ENCODE data around the gene DCAF5. TPM values are rescaled to one million over a fixed set of nuclear protein-coding genes. Genes with fewer than 3 reads are reported as not detected.

DCAF5 gene
- total and polyA plus RNA-seq, 12 donors = 19.9 to 48.0 (median 33.4) TPM

GRCh38 chr14:69129264-69129880, 23.5 kb downstream of the DCAF5 start:
- Histone ChIP-seq H3K9me3 (replicated peaks in 1 of 3) (no peaks in the 10 kb centered on the region), H3K4me1 (replicated peaks in 1 of 2) (peaks cover 15 to 51% of the 10 kb centered on the region in 2 donors), H3K27me3 (no peaks in the 10 kb centered on the region), H3K4me3 (no peak overlapping the region), H3K27ac (peak overlapping the region in 2 of 5 donors; percentile 59 to 67), H3K36me3 (replicated peaks in 1 of 2) (no peaks in the 10 kb centered on the region)
- no peak for TF ChIP-seq POLR2A (IDR thresholded peaks at IDR 0.05)
- TF ChIP-seq, protein P1, sequence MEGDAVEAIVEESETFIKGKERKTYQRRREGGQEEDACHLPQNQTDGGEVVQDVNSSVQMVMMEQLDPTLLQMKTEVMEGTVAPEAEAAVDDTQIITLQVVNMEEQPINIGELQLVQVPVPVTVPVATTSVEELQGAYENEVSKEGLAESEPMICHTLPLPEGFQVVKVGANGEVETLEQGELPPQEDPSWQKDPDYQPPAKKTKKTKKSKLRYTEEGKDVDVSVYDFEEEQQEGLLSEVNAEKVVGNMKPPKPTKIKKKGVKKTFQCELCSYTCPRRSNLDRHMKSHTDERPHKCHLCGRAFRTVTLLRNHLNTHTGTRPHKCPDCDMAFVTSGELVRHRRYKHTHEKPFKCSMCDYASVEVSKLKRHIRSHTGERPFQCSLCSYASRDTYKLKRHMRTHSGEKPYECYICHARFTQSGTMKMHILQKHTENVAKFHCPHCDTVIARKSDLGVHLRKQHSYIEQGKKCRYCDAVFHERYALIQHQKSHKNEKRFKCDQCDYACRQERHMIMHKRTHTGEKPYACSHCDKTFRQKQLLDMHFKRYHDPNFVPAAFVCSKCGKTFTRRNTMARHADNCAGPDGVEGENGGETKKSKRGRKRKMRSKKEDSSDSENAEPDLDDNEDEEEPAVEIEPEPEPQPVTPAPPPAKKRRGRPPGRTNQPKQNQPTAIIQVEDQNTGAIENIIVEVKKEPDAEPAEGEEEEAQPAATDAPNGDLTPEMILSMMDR (IDR thresholded peaks at IDR 0.05) = peak; percentile 88 to 98 (median 90)
- peak; percentile 73 to 93 (median 82) for DNase-seq
- intact Hi-C loops (cut with DNase I) = no loop called here
- 17 to 21% (median 18%) methylated on average over 7 of the region's 7 CpGs for WGBS, 4 donors

GRCh38 chr14:69118305-69118704, 34.6 kb downstream of the DCAF5 start:
- DNase-seq = no peak
- Histone ChIP-seq H3K4me3 (no peak overlapping the region), H3K27me3 (no peaks in the 10 kb centered on the region), H3K36me3 (replicated peaks in 1 of 2) (peaks cover 0 to 45% of the 10 kb centered on the region in 2 donors), H3K27ac (no peak overlapping the region), H3K4me1 (replicated peaks in 1 of 2) (peaks cover 0 to 24% of the 10 kb centered on the region in 2 donors), H3K9me3 (replicated peaks in 1 of 3) (no peaks in the 10 kb centered on the region)
- 92 to 96% (median 94%) methylated on average over 1 of the region's 1 CpG for WGBS, 4 donors
- TF ChIP-seq, protein P1 (IDR thresholded peaks at IDR 0.05) = no peak
- TF ChIP-seq POLR2A (IDR thresholded peaks at IDR 0.05) = no peak
- intact Hi-C loops (cut with DNase I) = no loop called here

DNA sequence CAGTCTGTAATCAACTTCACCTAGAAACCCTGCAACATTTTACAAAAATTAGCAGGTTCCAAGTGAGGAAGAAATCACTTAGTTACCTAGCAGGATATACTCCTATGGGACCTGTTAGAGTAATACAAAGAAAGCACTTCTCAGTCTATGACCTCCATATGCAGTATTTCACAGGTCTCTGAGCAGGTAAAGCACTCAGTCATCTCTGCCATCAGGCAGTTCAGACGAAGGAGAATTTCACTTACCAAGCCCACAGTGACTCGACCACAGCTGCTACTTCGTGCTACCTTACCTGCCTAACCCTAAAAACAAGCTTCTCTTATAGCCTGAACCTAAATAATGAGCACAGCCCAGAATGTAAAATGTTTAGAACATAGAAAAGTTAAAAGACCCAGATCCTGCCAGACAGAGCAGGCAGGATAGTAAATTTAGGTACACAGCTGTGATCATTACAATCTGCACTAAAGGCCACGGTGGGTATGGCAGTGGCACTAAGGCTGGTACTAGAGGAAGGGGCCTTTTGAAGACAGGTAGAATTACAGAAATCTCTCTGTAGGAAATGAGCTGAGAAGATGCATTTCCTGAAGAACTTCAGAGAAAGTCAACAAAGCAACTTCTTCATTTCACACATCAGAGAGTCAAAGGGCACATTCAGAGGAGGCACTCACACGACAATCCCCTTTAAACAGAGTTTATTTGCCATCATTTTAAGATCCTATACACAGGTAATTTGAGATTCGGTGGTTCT, 35.7 kb downstream of the DCAF5 start:
- WGBS, 4 donors = 86 to 93% (median 88%) methylated on average over 6 of the region's 6 CpGs
- H3K27ac ChIP-seq = no peak overlapping the region
- no peak for DNase-seq
- TF ChIP-seq POLR2A (IDR thresholded peaks at IDR 0.05) = no peak
- TF ChIP-seq, protein P1 (IDR thresholded peaks at IDR 0.05) = no peak
- peaks cover 0 to 45% of the 10 kb centered on the region in 2 donors for H3K36me3 ChIP-seq (replicated peaks in 1 of 2)
- H3K4me1 ChIP-seq (replicated peaks in 1 of 2) = peaks cover 0 to 16% of the 10 kb centered on the region in 2 donors
- no peaks in the 10 kb centered on the region for H3K9me3 ChIP-seq (replicated peaks in 1 of 3)
- H3K4me3 ChIP-seq = no peak overlapping the region
- intact Hi-C loops (cut with DNase I) = no loop called here
- no peaks in the 10 kb centered on the region for H3K27me3 ChIP-seq

DNA sequence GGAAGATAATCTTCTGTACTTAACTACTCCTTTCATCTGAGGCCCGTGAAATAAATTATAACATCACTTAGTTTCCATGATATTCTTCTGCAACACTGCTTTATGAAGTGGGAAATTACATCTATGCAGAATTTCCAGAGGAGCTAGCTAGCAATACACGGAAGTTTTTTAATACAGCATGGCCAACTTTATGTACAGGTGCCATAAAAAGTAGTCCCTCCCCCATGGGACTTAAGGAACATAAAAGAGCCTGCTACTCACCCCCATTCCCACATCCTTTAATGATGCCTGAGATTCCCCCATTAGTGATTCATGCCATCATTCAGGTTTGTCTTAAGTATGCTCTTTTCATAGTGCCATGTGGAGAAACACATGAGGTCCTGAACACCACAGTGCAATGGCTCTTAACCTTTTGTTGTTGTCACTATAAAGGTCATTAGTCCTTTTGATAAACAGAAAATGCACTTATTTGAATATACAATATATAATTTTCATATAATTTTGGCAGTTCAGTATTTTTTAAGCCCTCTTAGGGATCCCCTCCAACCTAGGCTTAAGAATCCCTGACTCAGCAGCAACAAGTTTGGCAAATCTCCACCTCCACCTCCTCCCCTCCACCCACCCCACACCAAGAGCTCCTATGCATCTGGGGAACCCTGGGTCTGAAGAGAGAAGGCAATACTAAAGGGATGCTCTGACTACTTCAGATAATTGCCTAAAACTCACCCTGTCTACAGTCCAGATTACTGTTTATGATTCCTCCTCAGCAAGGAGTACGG, 37.3 kb downstream of the DCAF5 start:
- TF ChIP-seq POLR2A (IDR thresholded peaks at IDR 0.05) = no peak
- TF ChIP-seq, protein P1 (IDR thresholded peaks at IDR 0.05) = no peak
- Histone ChIP-seq H3K27ac (no peak overlapping the region), H3K36me3 (replicated peaks in 1 of 2) (peaks cover 0 to 41% of the 10 kb centered on the region in 2 donors), H3K4me3 (no peak overlapping the region), H3K9me3 (replicated peaks in 1 of 3) (no peaks in the 10 kb centered on the region), H3K27me3 (no peaks in the 10 kb centered on the region), H3K4me1 (replicated peaks in 1 of 2) (peaks cover 0 to 29% of the 10 kb centered on the region in 2 donors)
- DNase-seq = no peak
- whole genome bisulfite sequencing, 4 donors = 90 to 94% (median 92%) methylated on average over 3 of the region's 3 CpGs
- intact Hi-C loops (cut with DNase I) = no loop called here
